ENCODE measurements around the gene MAD1L1. TPM values are rescaled to one million over a fixed set of nuclear protein-coding genes. Genes with fewer than 3 reads are reported as not detected.

Gene MAD1L1
- total and polyA plus RNA-seq, 2 of the 4 experiments (the other 2 are of a cell fraction): 29.0 to 40.9 TPM

DNA sequence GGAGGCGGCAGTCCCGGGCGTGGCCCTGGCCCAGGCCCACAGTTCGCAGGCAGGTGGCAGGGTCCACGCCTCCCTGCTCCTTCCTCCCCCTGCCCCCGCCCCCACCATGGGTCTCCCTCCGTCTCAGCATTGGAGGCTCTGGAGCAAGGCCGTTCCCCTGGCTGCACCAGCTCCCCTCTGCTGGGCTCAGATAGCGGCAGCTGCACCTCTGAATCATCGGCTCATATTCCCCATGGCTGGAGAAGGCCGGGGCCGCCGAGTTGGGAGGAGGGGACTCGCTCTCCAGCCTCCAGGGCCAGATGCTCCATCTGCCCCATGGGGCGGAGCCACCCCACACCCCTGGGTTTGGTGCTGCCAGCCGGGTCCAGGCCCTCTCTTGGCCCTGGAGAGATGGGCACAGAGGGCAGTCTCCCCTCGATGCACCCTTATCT is 417.7 kb downstream of the MAD1L1 start:
- no peaks in the 10 kb centered on the region for H3K9me3 ChIP-seq (ENCODE audit: control insufficient read depth, insufficient read depth, low read length)
- WGBS, 2 experiments (ENCODE audit: extremely low coverage in 2 of 2, insufficient read length in 1 of 2): 95% methylated on average over 7 of the region's 17 CpGs; no CpG with 5 or more reads in 1 of the 2 experiments
- CTCF ChIA-PET: no interaction called here

More for the DNA sequence above, 417.7 kb downstream of the MAD1L1 start:
- dilution Hi-C loops (cut with HindIII; ENCODE audit: low sequenced_read_pairs, unreplicated experiment): no loop called here
- Histone ChIP-seq H2AK9ac (replicated peaks; ENCODE audit: low read depth, low read length, poor library complexity) (no peak overlapping the region), H4K5ac (ENCODE audit: low read depth, low read length) (no peak overlapping the region), H2BK20ac (ENCODE audit: low read depth, low read length) (no peak overlapping the region), H3K9ac (ENCODE audit: low read depth, low read length) (no peak overlapping the region), H2BK5ac (ENCODE audit: low read depth, low read length, poor library complexity, severe bottlenecking) (no peak overlapping the region), H3K9me1 (ENCODE audit: insufficient read depth, low read length) (peaks cover 8% of the 10 kb centered on the region), H3K36me3 (ENCODE audit: control insufficient read depth, insufficient read depth, low read length) (no peaks in the 10 kb centered on the region), H3K4me1 (ENCODE audit: control insufficient read depth, insufficient read depth, low read length) (peaks cover 2% of the 10 kb centered on the region; the same call in 1 of the 2 replicates), H2AFZ (replicated peaks; ENCODE audit: low read length, poor library complexity) (no peak overlapping the region), H3K18ac (ENCODE audit: low read depth, low read length) (no peak overlapping the region), H3K4me2 (ENCODE audit: low read depth, low read length) (no peak overlapping the region), H2BK120ac (ENCODE audit: low read depth, low read length) (no peak overlapping the region), H3K14ac (replicated peaks; ENCODE audit: low read depth, low read length) (no peak overlapping the region), H4K20me1 (ENCODE audit: insufficient read depth, low read length) (no peaks in the 10 kb centered on the region; the same call in none of the 2 replicates), H2AK5ac (ENCODE audit: low read depth, low read length) (no peak overlapping the region), H3K23ac (ENCODE audit: low read depth, low read length) (no peak overlapping the region), H4K8ac (ENCODE audit: low read depth in 2 of 2, low read length in 2 of 2) (no peak overlapping the region), H3K27ac (ENCODE audit: insufficient read depth, low read length) (no peak overlapping the region), H2BK15ac (ENCODE audit: low read depth, low read length) (no peak overlapping the region), H4K91ac (ENCODE audit: insufficient read depth, low read depth, low read length) (no peak overlapping the region), H3K27me3 (ENCODE audit: control insufficient read depth, insufficient read depth, low read length) (no peaks in the 10 kb centered on the region), H3K56ac (ENCODE audit: extremely low read depth, insufficient read depth, low read length) (no peak overlapping the region), H3K79me1 (ENCODE audit: low read depth in 1 of 2, low read length in 2 of 2) (no peaks in the 10 kb centered on the region; a peak in 1 of 4 replicates), H3K4ac (ENCODE audit: low read depth, low read length) (no peak overlapping the region), H3K4me3 (ENCODE audit: insufficient read depth, low read depth, low read length) (no peak overlapping the region)
- DNase-seq: peak; percentile 17
- POLR2A ChIA-PET (ENCODE audit: unreplicated experiment): no interaction called here
- intact Hi-C loops (cut with micrococcal nuclease): no loop called here
- in situ Hi-C loops (cut with MboI; ENCODE audit: low sequenced_read_pairs): no loop called here
- no TSS peak for BruUV-seq (replicated peaks)
- TF ChIP-seq NFE2L2 (IDR thresholded peaks at IDR 0.05; ENCODE audit: low read depth, low read length) (no peak), MXI1 (IDR thresholded peaks at IDR 0.05; ENCODE audit: borderline replicate concordance, low read depth, low read length) (no peak), SMC3 (IDR thresholded peaks at IDR 0.05; ENCODE audit: low read depth, low read length) (no peak), CHD1 (IDR thresholded peaks at IDR 0.05; ENCODE audit: low read depth, low read length) (no peak), CEBPB (IDR thresholded peaks at IDR 0.05; ENCODE audit: low read depth, low read length) (no peak), RFX5 (IDR thresholded peaks at IDR 0.05; ENCODE audit: low read depth, low read length) (no peak), POLR2A (IDR thresholded peaks at IDR 0.05; ENCODE audit: low read depth, low read length) (no peak), MAZ (IDR thresholded peaks at IDR 0.05; ENCODE audit: borderline replicate concordance, low read depth, low read length) (no peak), MAFK (IDR thresholded peaks at IDR 0.05; ENCODE audit: low read depth, low read length) (no peak), RCOR1 (IDR thresholded peaks at IDR 0.05; ENCODE audit: insufficient replicate concordance, low read length) (no peak), BHLHE40 (IDR thresholded peaks at IDR 0.05; ENCODE audit: low read depth, low read length) (no peak), FOS (IDR thresholded peaks at IDR 0.05; ENCODE audit: low read depth, low read length) (no peak), RAD21 (IDR thresholded peaks at IDR 0.05; ENCODE audit: low read length) (no peak)
- TF ChIP-seq, protein P1, sequence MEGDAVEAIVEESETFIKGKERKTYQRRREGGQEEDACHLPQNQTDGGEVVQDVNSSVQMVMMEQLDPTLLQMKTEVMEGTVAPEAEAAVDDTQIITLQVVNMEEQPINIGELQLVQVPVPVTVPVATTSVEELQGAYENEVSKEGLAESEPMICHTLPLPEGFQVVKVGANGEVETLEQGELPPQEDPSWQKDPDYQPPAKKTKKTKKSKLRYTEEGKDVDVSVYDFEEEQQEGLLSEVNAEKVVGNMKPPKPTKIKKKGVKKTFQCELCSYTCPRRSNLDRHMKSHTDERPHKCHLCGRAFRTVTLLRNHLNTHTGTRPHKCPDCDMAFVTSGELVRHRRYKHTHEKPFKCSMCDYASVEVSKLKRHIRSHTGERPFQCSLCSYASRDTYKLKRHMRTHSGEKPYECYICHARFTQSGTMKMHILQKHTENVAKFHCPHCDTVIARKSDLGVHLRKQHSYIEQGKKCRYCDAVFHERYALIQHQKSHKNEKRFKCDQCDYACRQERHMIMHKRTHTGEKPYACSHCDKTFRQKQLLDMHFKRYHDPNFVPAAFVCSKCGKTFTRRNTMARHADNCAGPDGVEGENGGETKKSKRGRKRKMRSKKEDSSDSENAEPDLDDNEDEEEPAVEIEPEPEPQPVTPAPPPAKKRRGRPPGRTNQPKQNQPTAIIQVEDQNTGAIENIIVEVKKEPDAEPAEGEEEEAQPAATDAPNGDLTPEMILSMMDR (conservative IDR thresholded peaks at IDR 0.05; ENCODE audit: low read depth, low read length): no peak
- TF ChIP-seq, protein P2, sequence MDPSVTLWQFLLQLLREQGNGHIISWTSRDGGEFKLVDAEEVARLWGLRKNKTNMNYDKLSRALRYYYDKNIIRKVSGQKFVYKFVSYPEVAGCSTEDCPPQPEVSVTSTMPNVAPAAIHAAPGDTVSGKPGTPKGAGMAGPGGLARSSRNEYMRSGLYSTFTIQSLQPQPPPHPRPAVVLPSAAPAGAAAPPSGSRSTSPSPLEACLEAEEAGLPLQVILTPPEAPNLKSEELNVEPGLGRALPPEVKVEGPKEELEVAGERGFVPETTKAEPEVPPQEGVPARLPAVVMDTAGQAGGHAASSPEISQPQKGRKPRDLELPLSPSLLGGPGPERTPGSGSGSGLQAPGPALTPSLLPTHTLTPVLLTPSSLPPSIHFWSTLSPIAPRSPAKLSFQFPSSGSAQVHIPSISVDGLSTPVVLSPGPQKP (IDR thresholded peaks at IDR 0.05; ENCODE audit: borderline replicate concordance, low read depth, low read length): no peak
- TF ChIP-seq, protein P3, sequence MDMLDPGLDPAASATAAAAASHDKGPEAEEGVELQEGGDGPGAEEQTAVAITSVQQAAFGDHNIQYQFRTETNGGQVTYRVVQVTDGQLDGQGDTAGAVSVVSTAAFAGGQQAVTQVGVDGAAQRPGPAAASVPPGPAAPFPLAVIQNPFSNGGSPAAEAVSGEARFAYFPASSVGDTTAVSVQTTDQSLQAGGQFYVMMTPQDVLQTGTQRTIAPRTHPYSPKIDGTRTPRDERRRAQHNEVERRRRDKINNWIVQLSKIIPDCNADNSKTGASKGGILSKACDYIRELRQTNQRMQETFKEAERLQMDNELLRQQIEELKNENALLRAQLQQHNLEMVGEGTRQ (IDR thresholded peaks at IDR 0.05; ENCODE audit: low read depth, low read length): no peak
- no peak for ATAC-seq (ENCODE audit: low read depth)
